ENCODE results near the gene DHX57.
"Not testable (repeated sequence)": the region's sequence is repeated elsewhere in the genome, so short reads cannot be mapped to it uniquely, and the experiment has no call there.

The DHX57 gene

GRCh38 chr2:38866773-38867443 is 8.8 kb downstream of the DHX57 start:
- no peak for DNase-seq

GRCh38 chr2:38863061-38863695 is 12.6 kb downstream of the DHX57 start:
- DNase-seq = no peak

- DNase-seq = no peak
These were observed 13.3 kb downstream of the DHX57 start for GRCh38 chr2:38862476-38862875.

- DNase-seq = no peak
These were observed 19.6 kb downstream of the DHX57 start for GRCh38 chr2:38856165-38856564.

- no peak for DNase-seq
These were observed 25.7 kb downstream of the DHX57 start for GRCh38 chr2:38850045-38850444.

- DNase-seq = no peak
These were observed 38.9 kb downstream of the DHX57 start for GRCh38 chr2:38836791-38837190.

- DNase-seq = peak; percentile 4
These were observed 39.7 kb downstream of the DHX57 start for GRCh38 chr2:38835990-38836389.

- DNase-seq = peak; percentile 18
These were observed 40.6 kb downstream of the DHX57 start for GRCh38 chr2:38835015-38835601.

- no peak for DNase-seq
These were observed 45.1 kb downstream of the DHX57 start for GRCh38 chr2:38830526-38831159.

GRCh38 chr2:38829971-38830370 is 45.8 kb downstream of the DHX57 start:
- no peak for DNase-seq

- no peak for DNase-seq
These were observed 47.3 kb downstream of the DHX57 start for GRCh38 chr2:38828460-38828859.

GRCh38 chr2:38827539-38828145 is 48.1 kb downstream of the DHX57 start:
- not testable (repeated sequence) for DNase-seq

- DNase-seq = no peak
These were observed 49.8 kb downstream of the DHX57 start for GRCh38 chr2:38825956-38826355.

- DNase-seq = no peak
These were observed 50.8 kb downstream of the DHX57 start for GRCh38 chr2:38824906-38825305.

- DNase-seq = no peak
These were observed 52.3 kb downstream of the DHX57 start for GRCh38 chr2:38823386-38823785.

- DNase-seq = no peak
These were observed 57.2 kb downstream of the DHX57 start for GRCh38 chr2:38818565-38818964.

- no peak for DNase-seq
These were observed 59.8 kb downstream of the DHX57 start for GRCh38 chr2:38815936-38816335.

- DNase-seq = no peak
These were observed 65.2 kb downstream of the DHX57 start for GRCh38 chr2:38810488-38810887.

- no peak for DNase-seq
These were observed 67.1 kb downstream of the DHX57 start for GRCh38 chr2:38808677-38809076.

GRCh38 chr2:38806733-38807059 is 69.0 kb downstream of the DHX57 start:
- no peak for DNase-seq

- DNase-seq = no peak
These were observed 69.6 kb downstream of the DHX57 start for GRCh38 chr2:38806015-38806732.

GRCh38 chr2:38797953-38798352 is 77.8 kb downstream of the DHX57 start:
- no peak for DNase-seq

GRCh38 chr2:38797250-38797676 is 78.5 kb downstream of the DHX57 start:
- no peak for DNase-seq
